GM18507 (cell line): ENCODE measurements around the gene KSR1.
A peak's percentile ranks its signal among the peaks of the same experiment; 100 is the strongest.
"Not testable (repeated sequence)": the region's sequence is repeated elsewhere in the genome, so short reads cannot be mapped to it uniquely, and the experiment has no call there.

Experiments used
- DNase-seq: peaks from one replicate; pipeline ENCODE4 v3.0.0; 2011; ENCODE audit warnings: low read depth; ENCODE audit not compliant: insufficient read length; ENCODE audit errors: extremely low spot score
- FAIRE-seq: peaks from 2 replicates; lab custom pipeline; 2011; peaks lifted over from hg19 to GRCh38; lab: Jason Lieb, UNC

The KSR1 gene

DNA sequence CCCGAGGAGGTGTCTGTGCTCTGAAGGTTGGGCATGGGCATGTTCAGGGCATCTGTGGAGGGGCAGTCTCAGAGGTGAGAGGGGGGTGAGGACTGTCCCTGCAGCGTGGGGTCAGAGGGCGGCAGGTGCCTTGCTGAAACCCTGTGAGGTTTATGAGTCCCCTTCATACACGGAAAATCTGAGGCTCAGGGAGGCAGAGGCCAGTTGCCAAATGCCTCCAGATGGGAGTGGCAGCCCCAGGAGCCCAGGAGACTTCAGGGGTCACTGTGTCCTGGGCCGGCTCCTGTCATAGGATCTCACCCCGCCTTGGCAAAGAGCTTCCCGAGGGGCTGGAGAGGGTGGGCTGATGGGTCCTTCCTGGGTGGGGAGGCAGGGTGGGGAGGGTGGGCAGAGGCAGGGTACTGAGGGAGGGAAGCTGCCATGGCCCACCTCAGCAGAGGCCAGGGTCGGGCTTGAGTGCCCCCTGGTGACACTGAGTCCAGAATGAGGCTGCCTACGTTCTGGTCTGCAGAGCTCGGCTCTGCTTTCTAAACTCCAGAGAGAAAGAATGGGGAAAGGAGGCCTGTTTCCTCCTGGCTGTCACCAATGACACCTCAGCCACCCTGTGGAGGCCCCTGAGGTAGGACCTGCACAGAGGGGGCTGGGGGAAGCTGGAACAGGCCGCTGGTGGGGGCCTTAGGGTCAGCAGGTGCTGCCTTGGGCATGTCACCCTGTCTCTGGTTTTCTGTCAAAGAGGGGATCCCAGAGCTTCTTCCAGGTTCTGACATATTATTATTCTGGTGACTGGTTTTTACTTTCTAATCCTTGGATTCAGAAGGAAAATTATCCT, 175.9 kb downstream of the KSR1 start:
- FAIRE-seq (no peak), DNase-seq (no peak)

- not testable (repeated sequence) for FAIRE-seq, DNase-seq
Measured at GRCh38 chr17:27632766-27633165, 176.5 kb downstream of the KSR1 start.

GRCh38 chr17:27633312-27634025, 177.2 kb downstream of the KSR1 start:
- FAIRE-seq, result no peak

GRCh38 chr17:27634026-27634335, 177.7 kb downstream of the KSR1 start:
- no peak for FAIRE-seq

More at GRCh38 chr17:27633312-27634025, 177.2 kb downstream of the KSR1 start:
- DNase-seq, result no peak

GRCh38 chr17:27634776-27635175, 178.5 kb downstream of the KSR1 start:
- FAIRE-seq (no peak), DNase-seq (no peak)

More at GRCh38 chr17:27634026-27634335, 177.7 kb downstream of the KSR1 start:
- DNase-seq, result no peak

- DNase-seq, result no peak
- FAIRE-seq, result no peak
Measured at GRCh38 chr17:27635275-27635823, 179.1 kb downstream of the KSR1 start.

DNA sequence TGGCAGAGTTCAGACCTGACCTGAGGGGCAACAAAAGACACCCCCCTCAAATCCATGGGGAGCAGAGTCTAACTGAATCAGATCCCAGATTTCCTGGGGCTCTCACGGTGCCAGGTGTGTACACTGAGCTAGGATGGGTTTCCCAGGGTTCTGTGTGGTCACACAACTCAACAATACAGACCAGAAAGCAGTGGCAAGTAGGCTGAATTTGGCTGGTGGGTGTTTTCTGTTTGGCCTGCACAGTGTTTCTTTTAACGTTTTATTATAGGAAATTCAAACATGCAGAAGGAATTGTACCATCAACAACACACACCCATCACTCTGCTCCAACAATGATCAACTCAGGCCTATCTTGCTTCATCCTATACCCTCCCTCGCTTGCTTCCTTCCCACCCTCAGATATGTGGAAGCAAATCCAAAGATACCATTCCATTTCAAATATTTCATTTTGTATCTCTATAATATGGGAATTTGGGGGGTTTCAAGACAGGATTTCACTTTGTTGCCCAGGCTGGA, 179.8 kb downstream of the KSR1 start:
- FAIRE-seq, DNase-seq: not testable (repeated sequence)

- not testable (repeated sequence) for FAIRE-seq
Measured at GRCh38 chr17:27637818-27638217, 181.6 kb downstream of the KSR1 start.

DNA sequence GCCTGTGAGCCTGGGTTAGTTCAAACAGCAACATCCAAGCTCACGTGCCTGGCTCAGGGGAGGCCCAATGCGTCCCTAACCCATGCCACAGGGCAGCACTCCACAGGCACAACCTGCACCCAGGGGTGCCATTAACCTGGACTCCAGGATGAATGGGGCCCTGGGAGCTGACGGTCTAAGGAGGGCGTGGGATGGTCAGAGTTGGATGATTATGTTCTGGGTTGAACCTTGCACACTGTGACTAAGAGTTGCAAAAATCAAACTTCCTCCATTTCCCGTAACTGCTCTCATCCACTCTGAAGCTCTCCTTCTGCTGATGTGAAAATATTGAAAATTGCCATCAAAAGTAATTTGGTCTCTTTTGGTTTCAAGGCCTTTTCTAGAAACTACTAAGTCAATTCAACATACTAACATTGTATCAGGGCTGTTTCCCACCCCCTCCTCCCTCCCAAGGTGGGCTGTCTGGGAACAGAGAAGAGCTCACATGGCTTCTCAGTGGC, 182.2 kb downstream of the KSR1 start:
- DNase-seq, FAIRE-seq: not testable (repeated sequence)

More at GRCh38 chr17:27637818-27638217, 181.6 kb downstream of the KSR1 start:
- DNase-seq, result not testable (repeated sequence)

- FAIRE-seq (no peak), DNase-seq (no peak)
Measured at GRCh38 chr17:27640790-27641189, 184.5 kb downstream of the KSR1 start.

GRCh38 chr17:27644586-27644985, 188.3 kb downstream of the KSR1 start:
- no peak for FAIRE-seq

GRCh38 chr17:27645621-27646020, 189.4 kb downstream of the KSR1 start:
- DNase-seq, result not testable (repeated sequence)
- peak; percentile 74 for FAIRE-seq

More at GRCh38 chr17:27644586-27644985, 188.3 kb downstream of the KSR1 start:
- DNase-seq, result no peak

DNA sequence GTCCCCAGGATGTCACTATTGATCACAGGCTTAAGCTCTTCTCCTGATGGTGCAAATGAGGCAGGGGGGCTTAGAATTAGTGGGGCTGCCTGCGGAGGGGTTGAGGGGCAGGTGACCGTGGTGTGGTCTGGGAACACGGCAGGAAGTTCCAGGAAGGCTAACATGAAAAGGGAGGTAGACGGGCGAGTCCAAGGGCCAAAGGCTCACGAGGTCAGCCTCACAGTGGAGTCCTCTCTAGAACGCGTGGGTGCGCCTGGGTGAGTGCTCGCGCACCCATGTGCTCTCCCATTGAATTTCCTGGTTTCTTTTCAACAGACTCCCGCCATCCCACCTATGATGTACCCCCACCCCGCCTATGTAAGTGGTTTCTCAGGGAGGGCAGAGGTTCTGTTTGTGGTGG, 190.0 kb downstream of the KSR1 start:
- no peak for DNase-seq
- FAIRE-seq, result no peak

DNA sequence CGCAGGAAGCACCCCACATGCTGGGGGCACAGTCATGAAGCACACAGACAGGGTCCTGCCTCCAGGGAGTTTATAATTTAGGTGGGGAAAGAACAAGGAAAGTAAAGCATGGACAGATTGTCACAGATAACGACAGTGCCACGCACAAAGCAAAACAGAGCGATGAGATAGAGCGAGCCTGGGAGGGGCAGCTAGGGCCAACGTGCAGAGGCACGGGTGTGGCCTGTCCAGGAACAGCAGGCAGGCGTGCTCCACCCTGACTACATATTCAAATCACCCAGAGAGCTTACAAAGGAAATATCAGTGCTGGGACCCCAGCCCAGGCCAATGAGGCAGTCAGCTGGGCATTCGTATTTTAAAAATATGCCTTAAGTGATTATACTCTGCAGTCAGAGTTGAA, 191.5 kb downstream of the KSR1 start:
- no peak for FAIRE-seq
- DNase-seq, result no peak

DNA sequence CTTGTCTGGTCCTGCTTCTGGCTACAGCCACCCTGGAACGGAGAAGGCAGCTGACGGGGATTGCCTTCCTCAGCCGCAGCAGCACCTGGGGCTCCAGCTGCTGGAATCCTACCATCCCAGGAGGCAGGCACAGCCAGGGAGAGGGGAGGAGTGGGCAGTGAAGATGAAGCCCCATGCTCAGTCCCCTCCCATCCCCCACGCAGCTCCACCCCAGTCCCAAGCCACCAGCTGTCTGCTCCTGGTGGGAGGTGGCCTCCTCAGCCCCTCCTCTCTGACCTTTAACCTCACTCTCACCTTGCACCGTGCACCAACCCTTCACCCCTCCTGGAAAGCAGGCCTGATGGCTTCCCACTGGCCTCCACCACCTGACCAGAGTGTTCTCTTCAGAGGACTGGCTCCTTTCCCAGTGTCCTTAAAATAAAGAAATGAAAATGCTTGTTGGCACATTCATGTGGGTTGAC, 192.9 kb downstream of the KSR1 start:
- DNase-seq, FAIRE-seq: not testable (repeated sequence)

- DNase-seq (no peak), FAIRE-seq (no peak)
Measured at GRCh38 chr17:27649929-27650328, 193.7 kb downstream of the KSR1 start.

GRCh38 chr17:27650836-27651235, 194.6 kb downstream of the KSR1 start:
- no peak for FAIRE-seq
- DNase-seq, result no peak

DNA sequence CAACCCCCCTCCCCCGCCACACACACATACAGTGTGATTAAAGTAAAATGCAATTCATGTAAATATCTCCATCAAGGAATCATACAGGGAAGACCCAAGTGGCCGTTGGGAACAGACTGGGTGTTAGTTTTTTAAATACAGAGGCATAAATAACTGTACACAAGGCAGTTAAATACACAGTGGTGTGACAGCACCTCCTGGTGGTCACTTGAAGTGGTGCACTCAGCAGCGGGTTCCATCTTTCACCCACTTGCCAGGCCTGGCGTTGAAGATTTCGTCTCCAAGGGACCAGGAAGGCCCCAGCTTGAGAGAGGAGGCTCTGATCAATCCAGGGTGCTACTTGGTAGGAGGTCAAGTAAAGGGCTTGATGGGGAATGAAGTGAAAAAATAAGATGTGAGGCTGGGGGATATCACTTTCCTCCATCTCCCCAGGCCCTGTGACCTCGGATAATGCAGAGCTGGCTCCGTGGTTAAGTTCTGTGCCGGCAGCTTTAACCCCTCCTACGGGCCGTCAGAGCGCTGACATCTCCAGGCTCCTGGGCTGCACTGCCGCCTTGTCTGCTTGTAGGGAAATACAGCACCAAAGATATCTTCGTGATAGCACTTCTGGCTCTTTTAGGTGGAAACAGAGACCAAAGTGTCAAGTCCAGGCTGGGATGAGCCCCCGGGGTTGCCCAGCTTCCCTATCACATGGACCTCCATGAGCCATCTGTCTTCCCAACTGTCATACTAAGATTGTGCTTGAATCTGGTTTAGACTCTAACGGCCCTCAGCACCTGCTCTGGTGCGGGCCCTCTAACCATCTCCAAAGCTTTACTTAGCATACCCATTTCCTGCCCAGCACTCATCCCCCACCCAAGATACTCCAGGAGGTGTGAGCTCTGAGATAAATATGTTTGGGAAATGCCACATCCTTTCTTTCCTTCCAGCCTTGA, 195.4 kb downstream of the KSR1 start:
- no peak for DNase-seq
- FAIRE-seq, result peak; percentile 80

- not testable (repeated sequence) for DNase-seq, FAIRE-seq
Measured at GRCh38 chr17:27653449-27653971, 197.3 kb downstream of the KSR1 start.
